ENCODE measurements around the gene SCG3. TPM values are rescaled to one million over a fixed set of nuclear protein-coding genes. Genes with fewer than 3 reads are reported as not detected.

Gene SCG3
- total and polyA plus RNA-seq, 2 of the 13 experiments (the other 11 are each of a cell fraction or from before 2014, with no cell fraction given), result not detected

GRCh38 chr15:51757450-51757849 is 76.1 kb downstream of the SCG3 start (continued):
- no peak for TF ChIP-seq BRF2 (CRISPR knock-in tag; IDR thresholded peaks at IDR 0.05)
- no peak for TF ChIP-seq ZFP41 (CRISPR knock-in tag; IDR thresholded peaks at IDR 0.05; ENCODE audit: borderline replicate concordance)
- TF ChIP-seq GATAD2A (CRISPR knock-in tag; IDR thresholded peaks at IDR 0.05), result no peak
- no peak for TF ChIP-seq HBP1 (CRISPR knock-in tag; IDR thresholded peaks at IDR 0.05; ENCODE audit: low read depth)
- TF ChIP-seq TEF (CRISPR knock-in tag; IDR thresholded peaks at IDR 0.05), result no peak
- no peak for TF ChIP-seq TOE1 (CRISPR knock-in tag; IDR thresholded peaks at IDR 0.05)
- no peak for TF ChIP-seq ATRX (CRISPR knock-in tag; IDR thresholded peaks at IDR 0.05; ENCODE audit: borderline replicate concordance)
- TF ChIP-seq ZNF710 (CRISPR knock-in tag; IDR thresholded peaks at IDR 0.05; ENCODE audit: borderline replicate concordance), result no peak
- TF ChIP-seq MTF1 (CRISPR knock-in tag; IDR thresholded peaks at IDR 0.05), result no peak
- no peak for TF ChIP-seq MBNL3 (CRISPR knock-in tag; conservative IDR thresholded peaks at IDR 0.05)
- TF ChIP-seq BATF2 (CRISPR knock-in tag; IDR thresholded peaks at IDR 0.05), result no peak
- no peak for TF ChIP-seq IRF9 (CRISPR knock-in tag; IDR thresholded peaks at IDR 0.05; ENCODE audit: borderline replicate concordance)
- no peak for TF ChIP-seq SETDB1 (CRISPR knock-in tag; IDR thresholded peaks at IDR 0.05; ENCODE audit: borderline replicate concordance)
